ENCODE results near the gene CFAP46. TPM values are rescaled to one million over a fixed set of nuclear protein-coding genes. Genes with fewer than 3 reads are reported as not detected.

The CFAP46 gene
- total RNA-seq, 6 experiments from 2014 or later = 0.31 to 1.4 (median 0.32) TPM; not detected in 1

- TF ChIP-seq, protein P1, sequence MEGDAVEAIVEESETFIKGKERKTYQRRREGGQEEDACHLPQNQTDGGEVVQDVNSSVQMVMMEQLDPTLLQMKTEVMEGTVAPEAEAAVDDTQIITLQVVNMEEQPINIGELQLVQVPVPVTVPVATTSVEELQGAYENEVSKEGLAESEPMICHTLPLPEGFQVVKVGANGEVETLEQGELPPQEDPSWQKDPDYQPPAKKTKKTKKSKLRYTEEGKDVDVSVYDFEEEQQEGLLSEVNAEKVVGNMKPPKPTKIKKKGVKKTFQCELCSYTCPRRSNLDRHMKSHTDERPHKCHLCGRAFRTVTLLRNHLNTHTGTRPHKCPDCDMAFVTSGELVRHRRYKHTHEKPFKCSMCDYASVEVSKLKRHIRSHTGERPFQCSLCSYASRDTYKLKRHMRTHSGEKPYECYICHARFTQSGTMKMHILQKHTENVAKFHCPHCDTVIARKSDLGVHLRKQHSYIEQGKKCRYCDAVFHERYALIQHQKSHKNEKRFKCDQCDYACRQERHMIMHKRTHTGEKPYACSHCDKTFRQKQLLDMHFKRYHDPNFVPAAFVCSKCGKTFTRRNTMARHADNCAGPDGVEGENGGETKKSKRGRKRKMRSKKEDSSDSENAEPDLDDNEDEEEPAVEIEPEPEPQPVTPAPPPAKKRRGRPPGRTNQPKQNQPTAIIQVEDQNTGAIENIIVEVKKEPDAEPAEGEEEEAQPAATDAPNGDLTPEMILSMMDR (IDR thresholded peaks at IDR 0.05) = no peak
- DNase-seq = no peak
- peaks cover 5% of the 10 kb centered on the region; the same call in 1 of the 2 replicates for H3K4me1 Mint-ChIP-seq (ENCODE audit: low read depth)
- H3K9me3 Mint-ChIP-seq = peaks cover 17% of the 10 kb centered on the region; the same call in 1 of the 2 replicates
- no peak overlapping the region for H3K27ac Mint-ChIP-seq
- H3K27me3 Mint-ChIP-seq (ENCODE audit: insufficient read depth) = peaks cover 16% of the 10 kb centered on the region
- no peak overlapping the region for H3K4me3 Mint-ChIP-seq
- no peaks in the 10 kb centered on the region for H3K36me3 Mint-ChIP-seq (ENCODE audit: low read depth)
Measured at GRCh38 chr10:132850246-132850645, 92.1 kb downstream of the CFAP46 start.

DNA sequence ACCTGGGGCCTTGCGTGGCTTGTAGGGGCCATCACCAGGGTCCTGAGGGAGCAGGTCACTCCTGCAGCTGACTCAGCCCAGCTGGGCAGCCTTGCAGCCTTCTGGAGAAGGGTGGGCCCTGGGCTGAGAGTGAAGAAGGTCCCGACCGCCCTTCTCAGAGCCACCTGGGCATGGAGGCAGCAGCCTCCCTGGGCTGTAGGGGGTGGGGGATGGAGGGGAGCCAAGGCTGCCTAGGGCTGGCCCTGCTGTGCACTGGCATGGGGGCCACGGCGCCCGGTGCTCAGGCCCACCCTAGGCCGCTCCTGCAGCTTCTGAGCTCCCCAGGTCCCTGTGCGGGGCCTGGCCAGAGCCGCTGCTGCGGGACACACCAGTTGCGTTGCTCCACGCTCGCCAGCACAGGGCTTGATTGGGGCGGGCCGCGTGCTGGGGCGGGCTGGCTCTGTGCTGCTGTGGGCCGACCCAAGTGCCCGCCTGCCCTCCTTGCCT lies 92.8 kb downstream of the CFAP46 start:
- Mint-ChIP-seq H3K9me3 (peaks cover 19% of the 10 kb centered on the region; the same call in 1 of the 2 replicates), H3K27me3 (ENCODE audit: insufficient read depth) (peaks cover 14% of the 10 kb centered on the region), H3K4me1 (ENCODE audit: low read depth) (peaks cover 5% of the 10 kb centered on the region; the same call in 1 of the 2 replicates), H3K4me3 (no peak overlapping the region), H3K36me3 (ENCODE audit: low read depth) (no peaks in the 10 kb centered on the region), H3K27ac (no peak overlapping the region)
- DNase-seq = no peak
- TF ChIP-seq, protein P1 (IDR thresholded peaks at IDR 0.05) = no peak

DNA sequence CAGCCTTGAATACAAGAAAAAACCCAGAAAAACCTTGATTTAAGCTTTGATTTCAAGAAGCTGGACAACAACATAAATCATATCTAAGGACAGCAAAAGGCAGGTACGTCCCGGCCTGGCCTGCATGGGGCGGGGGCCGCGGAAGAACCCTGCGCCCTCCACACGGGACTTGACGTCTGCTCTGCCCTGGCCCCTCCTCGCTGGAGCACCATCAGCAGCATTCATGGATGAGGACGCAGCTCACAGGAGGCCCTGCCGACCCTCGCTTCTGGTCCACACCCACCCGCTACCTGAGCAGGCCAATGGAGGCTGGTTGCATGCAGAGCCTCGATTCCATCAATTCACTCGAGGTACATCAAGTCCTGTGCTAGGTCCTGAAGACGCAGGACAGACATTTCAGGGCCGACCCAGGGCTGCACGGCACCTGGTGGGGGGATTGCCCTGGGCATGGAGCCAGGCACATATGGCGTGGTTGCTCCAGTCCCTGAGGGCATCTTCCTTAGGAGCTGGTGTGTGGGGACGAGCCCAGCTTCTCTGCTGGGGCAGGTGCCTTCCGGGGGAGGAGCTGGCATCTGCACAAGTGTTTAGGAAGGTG lies 93.3 kb downstream of the CFAP46 start:
- Mint-ChIP-seq H3K9me3 (peaks cover 19% of the 10 kb centered on the region; the same call in 1 of the 2 replicates), H3K27me3 (ENCODE audit: insufficient read depth) (peaks cover 13% of the 10 kb centered on the region), H3K4me3 (no peak overlapping the region), H3K36me3 (ENCODE audit: low read depth) (no peaks in the 10 kb centered on the region), H3K27ac (no peak overlapping the region), H3K4me1 (ENCODE audit: low read depth) (peaks cover 5% of the 10 kb centered on the region; the same call in 1 of the 2 replicates)
- DNase-seq = no peak
- TF ChIP-seq, protein P1 (IDR thresholded peaks at IDR 0.05) = no peak

GRCh38 chr10:132848291-132848701 lies 94.1 kb downstream of the CFAP46 start:
- H3K27ac Mint-ChIP-seq = no peak overlapping the region
- H3K4me3 Mint-ChIP-seq = no peak overlapping the region
- peaks cover 5% of the 10 kb centered on the region; the same call in 1 of the 2 replicates for H3K4me1 Mint-ChIP-seq (ENCODE audit: low read depth)
- TF ChIP-seq, protein P1 (IDR thresholded peaks at IDR 0.05) = no peak
- H3K36me3 Mint-ChIP-seq (ENCODE audit: low read depth) = no peaks in the 10 kb centered on the region
- peaks cover 19% of the 10 kb centered on the region; the same call in 1 of the 2 replicates for H3K9me3 Mint-ChIP-seq
- H3K27me3 Mint-ChIP-seq (ENCODE audit: insufficient read depth) = peaks cover 14% of the 10 kb centered on the region
- DNase-seq = no peak

DNA sequence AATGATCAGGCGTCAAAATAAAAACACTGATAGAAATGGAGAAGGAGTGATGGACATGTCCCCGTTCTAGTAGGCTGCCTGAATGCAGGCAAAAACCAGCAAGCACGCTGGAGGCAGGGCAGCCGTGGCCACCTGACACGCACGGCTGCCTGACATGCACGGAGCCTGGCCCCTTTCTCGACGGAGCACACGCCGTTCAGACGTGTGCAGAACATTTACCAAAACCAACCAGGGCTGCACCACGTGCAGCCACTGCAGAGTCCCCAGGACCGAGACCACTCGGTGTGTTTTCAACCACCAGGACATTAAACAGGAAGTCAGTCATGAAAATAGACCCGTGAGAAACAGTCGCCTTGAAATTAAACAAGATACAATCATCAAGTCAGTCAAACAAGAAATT lies 94.5 kb downstream of the CFAP46 start:
- H3K27ac Mint-ChIP-seq = no peak overlapping the region
- DNase-seq = no peak

More for the DNA sequence above, 94.5 kb downstream of the CFAP46 start:
- peaks cover 20% of the 10 kb centered on the region for H3K9me3 Mint-ChIP-seq
- peaks cover 14% of the 10 kb centered on the region for H3K27me3 Mint-ChIP-seq (ENCODE audit: insufficient read depth)
- H3K36me3 Mint-ChIP-seq (ENCODE audit: low read depth) = peaks cover 1% of the 10 kb centered on the region
- peaks cover 5% of the 10 kb centered on the region; the same call in 1 of the 2 replicates for H3K4me1 Mint-ChIP-seq (ENCODE audit: low read depth)
- TF ChIP-seq, protein P1 (IDR thresholded peaks at IDR 0.05) = no peak
- H3K4me3 Mint-ChIP-seq = no peak overlapping the region

Data from HFFc6 (cell line).